Hepatocyte (in vitro differentiated cells): Measurements from ENCODE around the gene PDE4B. TPM values are rescaled to one million over a fixed set of nuclear protein-coding genes. Genes with fewer than 3 reads are reported as not detected.
"Not testable (repeated sequence)": the region's sequence is repeated elsewhere in the genome, so short reads cannot be mapped to it uniquely, and the experiment has no call there.

Experiments used
- DNase-seq: peaks from one replicate; pipeline ENCODE4 v3.0.0-alpha.2; 2016; ENCODE audit warnings: low spot score
- H2AFZ ChIP-seq: fragments of 200-600 bp; sonication (generic); 2 replicates; pipeline ENCODE4 v1.6.0; 2016; ENCODE audit warnings: antibody characterized with exemption, mild to moderate bottlenecking
- H3K27ac ChIP-seq: fragments of 200-600 bp; sonication (generic); 2 replicates; pipeline ENCODE4 v1.5.1; 2016; ENCODE audit warnings: mild to moderate bottlenecking
- H3K27me3 ChIP-seq: fragments of 200-600 bp; sonication (generic); 2 replicates; pipeline ENCODE4 v1.6.1; 2016
- H3K36me3 ChIP-seq: fragments of 200-600 bp; sonication (generic); replicated peaks from 2 replicates; pipeline ENCODE4 v1.5.1; 2016; ENCODE audit warnings: low read depth; ENCODE audit not compliant: insufficient read depth
- H3K4me1 ChIP-seq: fragments of 200-600 bp; sonication (generic); 2 replicates; pipeline ENCODE4 v1.5.1; 2016; ENCODE audit warnings: mild to moderate bottlenecking, moderate library complexity; ENCODE audit not compliant: insufficient read depth
- H3K4me2 ChIP-seq: fragments of 200-600 bp; sonication (generic); 2 replicates; pipeline ENCODE4 v1.6.0; 2016
- H3K4me3 ChIP-seq: fragments of 200-600 bp; sonication (generic); 2 replicates; pipeline ENCODE4 v1.5.1; 2016; ENCODE audit warnings: mild to moderate bottlenecking
- H3K79me2 ChIP-seq: fragments of 200-600 bp; sonication (generic); 2 replicates; pipeline ENCODE4 v1.6.0; 2017; ENCODE audit warnings: mild to moderate bottlenecking
- H3K9me2 ChIP-seq: fragments of 200-600 bp; sonication (generic); replicated peaks from 2 replicates; pipeline ENCODE4 v1.6.0; 2017; ENCODE audit warnings: mild to moderate bottlenecking; ENCODE audit not compliant: insufficient read depth
- H3K9me3 ChIP-seq: fragments of 200-600 bp; sonication (generic); 2 replicates; pipeline ENCODE4 v1.5.1; 2016; ENCODE audit warnings: low read depth, mild to moderate bottlenecking
- H4K20me1 ChIP-seq: fragments of 200-600 bp; sonication (generic); 2 replicates; pipeline ENCODE4 v1.6.0; 2016; ENCODE audit warnings: mild to moderate bottlenecking; ENCODE audit not compliant: insufficient read depth, poor library complexity, severe bottlenecking
- EZH2 ChIP-seq: fragments of 200-600 bp; sonication (generic); IDR thresholded peaks from 2 replicates; pipeline ENCODE4 v1.6.1; 2016; ENCODE audit warnings: antibody characterized with exemption, mild to moderate bottlenecking, borderline replicate concordance
- EZH2phosphoT487 ChIP-seq: fragments of 200-600 bp; sonication (generic); IDR thresholded peaks from one replicate; pipeline ENCODE4 v1.6.1; 2018; ENCODE audit warnings: antibody characterized with exemption, mild to moderate bottlenecking, low read depth, moderate library complexity; ENCODE audit not compliant: unreplicated experiment, severe bottlenecking
- WGBS: methylation state at CpG from one replicate; pipeline ENCODE4 v1.1.6; 2016; ENCODE audit warnings: low lambda C conversion rate; ENCODE audit errors: missing lambda C conversion rate; 5-methylcytosine and 5-hydroxymethylcytosine counted together
- polyA plus RNA-seq: library from polyadenylated mRNA; unstranded; fragments of >200 nt; fragmentation: Nextera tagmentation; extraction: Ambion mirVana; gene quantifications from 2 replicates; pipeline ENCODE4 v1.2.1, GENCODE V29; 2016
- total RNA-seq: library from RNA; depleted of rRNA; stranded (reverse); fragments of >200 nt; gene quantifications from 2 replicates; pipeline ENCODE4 v1.2.3, GENCODE V29; 2014
- TF ChIP-seq, protein P1 (sequence below): fragments of 200-600 bp; sonication (generic); IDR thresholded peaks from 2 replicates; pipeline ENCODE4 v1.5.1; 2016; ENCODE audit warnings: antibody characterized with exemption, mild to moderate bottlenecking; ENCODE audit not compliant: poor library complexity

The PDE4B gene
- total and polyA plus RNA-seq, 2 experiments from 2014 or later: 1.8 to 3.4 TPM

DNA sequence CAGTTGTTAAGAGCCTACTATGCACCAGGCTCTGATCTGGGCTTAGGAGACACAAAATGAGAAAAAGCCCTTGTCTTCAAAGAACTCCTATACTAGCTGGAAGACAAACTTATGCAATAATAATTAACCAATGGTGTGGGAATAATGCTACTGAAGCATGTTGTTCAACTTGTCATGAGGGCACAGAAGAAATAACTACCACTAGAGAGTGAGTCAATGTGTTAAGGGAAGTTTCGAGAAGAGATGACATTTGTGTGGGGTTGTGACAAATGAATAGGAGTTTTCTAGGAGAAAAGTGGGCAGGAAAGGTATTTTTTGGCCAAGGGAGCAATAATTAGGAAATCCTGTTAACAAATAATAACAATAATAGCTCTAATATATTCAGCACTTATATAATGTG is 205.0 kb downstream of the PDE4B start:
- no peaks in the 10 kb centered on the region for H3K9me3 ChIP-seq
- no peak for DNase-seq
- no peak overlapping the region for H3K27ac ChIP-seq
- H3K4me2 ChIP-seq: no peak overlapping the region
- H3K36me3 ChIP-seq: no peaks in the 10 kb centered on the region
- no peak overlapping the region for H3K4me3 ChIP-seq
- 90% methylated on average over 1 of the region's 1 CpG for WGBS
- H3K9me2 ChIP-seq: no peaks in the 10 kb centered on the region
- no peaks in the 10 kb centered on the region for H3K4me1 ChIP-seq
- no peaks in the 10 kb centered on the region for H4K20me1 ChIP-seq
- no peak overlapping the region for H2AFZ ChIP-seq
- no peak for TF ChIP-seq EZH2phosphoT487
- TF ChIP-seq EZH2: no peak
- TF ChIP-seq, protein P1, sequence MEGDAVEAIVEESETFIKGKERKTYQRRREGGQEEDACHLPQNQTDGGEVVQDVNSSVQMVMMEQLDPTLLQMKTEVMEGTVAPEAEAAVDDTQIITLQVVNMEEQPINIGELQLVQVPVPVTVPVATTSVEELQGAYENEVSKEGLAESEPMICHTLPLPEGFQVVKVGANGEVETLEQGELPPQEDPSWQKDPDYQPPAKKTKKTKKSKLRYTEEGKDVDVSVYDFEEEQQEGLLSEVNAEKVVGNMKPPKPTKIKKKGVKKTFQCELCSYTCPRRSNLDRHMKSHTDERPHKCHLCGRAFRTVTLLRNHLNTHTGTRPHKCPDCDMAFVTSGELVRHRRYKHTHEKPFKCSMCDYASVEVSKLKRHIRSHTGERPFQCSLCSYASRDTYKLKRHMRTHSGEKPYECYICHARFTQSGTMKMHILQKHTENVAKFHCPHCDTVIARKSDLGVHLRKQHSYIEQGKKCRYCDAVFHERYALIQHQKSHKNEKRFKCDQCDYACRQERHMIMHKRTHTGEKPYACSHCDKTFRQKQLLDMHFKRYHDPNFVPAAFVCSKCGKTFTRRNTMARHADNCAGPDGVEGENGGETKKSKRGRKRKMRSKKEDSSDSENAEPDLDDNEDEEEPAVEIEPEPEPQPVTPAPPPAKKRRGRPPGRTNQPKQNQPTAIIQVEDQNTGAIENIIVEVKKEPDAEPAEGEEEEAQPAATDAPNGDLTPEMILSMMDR: no peak
- no peaks in the 10 kb centered on the region for H3K79me2 ChIP-seq
- no peaks in the 10 kb centered on the region for H3K27me3 ChIP-seq

GRCh38 chr1:65998763-65999583 is 206.3 kb downstream of the PDE4B start:
- 67% methylated on average over 6 of the region's 6 CpGs for WGBS
- TF ChIP-seq EZH2phosphoT487 (no peak), EZH2 (no peak)
- Histone ChIP-seq H3K27ac (no peak overlapping the region), H2AFZ (no peak overlapping the region), H3K36me3 (no peaks in the 10 kb centered on the region), H3K4me1 (no peaks in the 10 kb centered on the region), H3K9me3 (no peaks in the 10 kb centered on the region), H4K20me1 (no peaks in the 10 kb centered on the region), H3K79me2 (no peaks in the 10 kb centered on the region), H3K4me3 (no peak overlapping the region), H3K27me3 (no peaks in the 10 kb centered on the region), H3K4me2 (no peak overlapping the region), H3K9me2 (no peaks in the 10 kb centered on the region)
- no peak for DNase-seq

DNA sequence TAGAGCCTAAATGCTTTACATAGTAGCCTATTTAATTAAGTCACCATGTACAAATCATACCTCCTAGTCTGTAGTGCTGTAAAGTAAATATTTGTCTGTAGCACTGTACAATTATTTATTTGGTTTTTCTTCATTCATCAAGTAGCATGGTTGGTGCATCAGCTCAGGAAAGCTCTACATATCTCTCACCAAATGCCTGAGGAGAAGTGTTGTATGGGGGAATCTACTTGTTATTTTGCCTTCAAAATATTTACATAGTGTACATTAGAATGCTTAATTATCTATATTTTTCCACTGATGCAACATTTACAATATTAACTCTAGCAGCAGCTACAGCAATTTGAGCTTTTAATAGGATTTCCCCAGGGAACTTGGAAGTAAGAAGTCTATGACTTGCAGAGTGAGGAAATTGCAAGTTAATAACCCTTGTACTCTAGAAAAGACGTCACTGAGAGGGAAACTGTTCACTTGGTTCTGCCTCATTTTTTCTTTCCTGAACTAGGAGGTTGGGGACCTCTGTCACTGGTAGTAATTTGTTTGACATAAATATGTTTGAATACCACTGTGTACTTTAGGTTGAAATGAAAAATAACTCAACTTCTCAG is 207.4 kb downstream of the PDE4B start:
- DNase-seq: no peak
- Histone ChIP-seq H3K27ac (no peak overlapping the region), H3K79me2 (no peaks in the 10 kb centered on the region), H3K4me2 (no peak overlapping the region), H3K4me3 (no peak overlapping the region), H3K9me3 (no peaks in the 10 kb centered on the region), H3K36me3 (no peaks in the 10 kb centered on the region), H4K20me1 (no peaks in the 10 kb centered on the region), H3K4me1 (no peaks in the 10 kb centered on the region), H3K27me3 (no peaks in the 10 kb centered on the region), H2AFZ (no peak overlapping the region), H3K9me2 (no peaks in the 10 kb centered on the region)
- TF ChIP-seq, protein P1: no peak
- no peak for TF ChIP-seq EZH2
- no peak for TF ChIP-seq EZH2phosphoT487
- 54% methylated on average over 1 of the region's 1 CpG for WGBS

DNA sequence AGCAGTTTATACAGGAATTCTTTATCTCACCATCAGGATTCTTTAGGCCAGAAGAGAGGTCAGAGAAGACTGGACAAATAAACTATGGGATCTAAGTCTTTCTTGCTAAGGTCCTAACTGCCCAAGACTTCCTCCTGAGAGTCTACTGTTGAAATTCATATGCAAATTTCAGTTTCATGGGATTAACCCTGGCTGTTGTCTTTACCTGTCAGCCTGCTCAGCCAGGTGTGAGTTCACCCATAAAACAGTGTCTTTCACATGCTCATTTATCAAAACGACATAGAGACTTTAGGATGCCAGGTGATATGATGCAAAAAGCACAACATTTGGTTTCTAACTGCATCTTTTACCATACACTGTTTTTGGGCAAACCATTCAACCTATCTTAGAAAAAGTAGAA is 211.0 kb downstream of the PDE4B start:
- Histone ChIP-seq H3K4me2 (no peak overlapping the region), H3K79me2 (no peaks in the 10 kb centered on the region), H3K9me2 (no peaks in the 10 kb centered on the region), H3K27ac (no peak overlapping the region), H3K36me3 (no peaks in the 10 kb centered on the region), H3K4me1 (no peaks in the 10 kb centered on the region), H4K20me1 (no peaks in the 10 kb centered on the region), H3K27me3 (no peaks in the 10 kb centered on the region), H3K4me3 (no peak overlapping the region), H3K9me3 (no peaks in the 10 kb centered on the region), H2AFZ (no peak overlapping the region)
- DNase-seq: no peak
- TF ChIP-seq EZH2phosphoT487 (no peak), EZH2 (no peak)
- TF ChIP-seq, protein P1: no peak
- 24% methylated on average over 1 of the region's 1 CpG for WGBS

- H3K9me2 ChIP-seq, H3K4me2 ChIP-seq, H3K27me3 ChIP-seq, H4K20me1 ChIP-seq, DNase-seq, H3K9me3 ChIP-seq, H2AFZ ChIP-seq, H3K4me3 ChIP-seq, H3K4me1 ChIP-seq, H3K36me3 ChIP-seq, H3K79me2 ChIP-seq, H3K27ac ChIP-seq: not testable (repeated sequence)
- WGBS: 89% methylated on average over 3 of the region's 3 CpGs
Observed at GRCh38 chr1:66006534-66006933, 213.8 kb downstream of the PDE4B start.
